GM18858 (cell line): ENCODE measurements around the gene ZCCHC14.
A peak's percentile ranks its signal among the peaks of the same experiment; 100 is the strongest.
"Not testable (repeated sequence)": the region's sequence is repeated elsewhere in the genome, so short reads cannot be mapped to it uniquely, and the experiment has no call there.

Experiments
- ATAC-seq: cut with Tn5 transposase; IDR thresholded peaks from one replicate; pipeline ENCODE4 v1.9.1; 2021; ENCODE audit not compliant: unreplicated experiment

The ZCCHC14 gene

GRCh38 chr16:87412371-87412995, 80.3 kb downstream of the ZCCHC14 start:
- ATAC-seq = no peak

- ATAC-seq = no peak
Measured at GRCh38 chr16:87411375-87412271, 81.2 kb downstream of the ZCCHC14 start.

- no peak for ATAC-seq
Measured at GRCh38 chr16:87410968-87411367, 81.9 kb downstream of the ZCCHC14 start.

GRCh38 chr16:87410530-87410929, 82.3 kb downstream of the ZCCHC14 start:
- ATAC-seq = no peak

GRCh38 chr16:87409781-87410180, 83.0 kb downstream of the ZCCHC14 start:
- no peak for ATAC-seq

- ATAC-seq = no peak
Measured at GRCh38 chr16:87409153-87409552, 83.7 kb downstream of the ZCCHC14 start.

- no peak for ATAC-seq
Measured at GRCh38 chr16:87407511-87408112, 85.2 kb downstream of the ZCCHC14 start.

GRCh38 chr16:87406495-87407088, 86.2 kb downstream of the ZCCHC14 start:
- no peak for ATAC-seq

- no peak for ATAC-seq
Measured at GRCh38 chr16:87404764-87405625, 87.8 kb downstream of the ZCCHC14 start.

- no peak for ATAC-seq
Measured at GRCh38 chr16:87395181-87395842, 97.5 kb downstream of the ZCCHC14 start.

- no peak for ATAC-seq
Measured at GRCh38 chr16:87393680-87394055, 99.2 kb downstream of the ZCCHC14 start.

GRCh38 chr16:87392821-87393679, 99.8 kb downstream of the ZCCHC14 start:
- ATAC-seq = no peak

- ATAC-seq = peak; percentile 39
Measured at GRCh38 chr16:87391950-87392820, 100.6 kb downstream of the ZCCHC14 start, which contains the start of gene MAP1LC3B. Gene MAP1LC3B (plus strand): TSS chr16:87392336. CDS start chr16:87392428, 92 bp downstream.

- ATAC-seq = no peak
Measured at GRCh38 chr16:87391324-87391949, 101.4 kb downstream of the ZCCHC14 start.

GRCh38 chr16:87390641-87391323, 102.0 kb downstream of the ZCCHC14 start:
- no peak for ATAC-seq

GRCh38 chr16:87389914-87390313, 102.9 kb downstream of the ZCCHC14 start:
- ATAC-seq = not testable (repeated sequence)

GRCh38 chr16:87389245-87389644, 103.6 kb downstream of the ZCCHC14 start:
- ATAC-seq = no peak
